Muscle of arm (tissue), 12 donors: ENCODE measurements around the gene CCBE1. TPM values are rescaled to one million over a fixed set of nuclear protein-coding genes. Genes with fewer than 3 reads are reported as not detected.
"Not testable (repeated sequence)": the region's sequence is repeated elsewhere in the genome, so short reads cannot be mapped to it uniquely, and the experiment has no call there.

Experiments used
- DNase-seq: peaks from one replicate; pipeline ENCODE4 v3.0.0-alpha.2; 2013
- polyA plus RNA-seq, 12 donors: library from polyadenylated mRNA; unstranded; fragments of 120-200 nt; gene quantifications; one replicate each; pipeline ENCODE4 v1.2.1, GENCODE V29; 2013; ENCODE audit not compliant: insufficient read length in 12 of 12

CCBE1 gene
- polyA plus RNA-seq, 12 donors = 2.8 to 13.7 (median 4.2) TPM; not detected in 2

- DNase-seq = no peak
These were observed 11.0 kb downstream of the CCBE1 start for GRCh38 chr18:59686260-59686659.

GRCh38 chr18:59685501-59685900 is 11.7 kb downstream of the CCBE1 start:
- DNase-seq = no peak

DNA sequence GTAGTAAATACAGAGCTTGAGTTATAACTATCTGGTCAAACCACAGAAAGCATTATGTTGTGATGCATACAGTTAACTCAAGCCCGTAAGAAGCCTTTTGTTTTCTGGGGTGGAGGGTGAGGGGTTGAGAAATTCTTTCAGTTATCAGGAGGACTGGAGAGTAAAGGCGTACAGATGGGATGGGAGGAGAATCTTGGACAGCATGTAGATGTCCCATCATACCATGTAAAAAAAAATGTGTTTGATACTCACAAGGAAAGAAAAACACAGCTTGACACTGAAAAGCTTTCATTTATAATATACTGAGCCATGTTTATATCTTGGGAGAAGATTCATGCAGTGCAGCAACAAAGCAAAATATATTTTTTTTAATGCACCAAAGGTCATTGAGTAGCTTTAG is 12.4 kb downstream of the CCBE1 start:
- DNase-seq = no peak

- DNase-seq = no peak
These were observed 15.7 kb downstream of the CCBE1 start for GRCh38 chr18:59681521-59682004.

DNA sequence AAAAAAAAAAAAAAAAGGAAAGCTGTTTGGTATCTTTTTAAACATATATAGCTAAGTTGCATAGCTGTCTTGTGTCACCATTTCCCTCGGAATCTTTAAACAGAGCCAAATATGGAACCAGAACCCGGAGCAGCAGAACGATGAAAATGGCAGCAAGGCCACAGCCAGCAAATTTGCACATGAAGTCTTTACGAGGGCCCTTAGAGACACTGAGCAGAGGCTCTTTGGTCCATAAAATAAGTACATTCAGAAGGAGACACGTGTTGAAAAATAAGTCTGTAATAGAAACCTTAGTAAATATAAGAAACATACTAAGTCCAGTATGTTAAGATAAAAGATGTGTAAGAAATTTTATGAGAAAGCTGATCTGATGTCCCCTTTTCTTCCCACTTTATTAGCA is 16.2 kb downstream of the CCBE1 start:
- DNase-seq = no peak

DNA sequence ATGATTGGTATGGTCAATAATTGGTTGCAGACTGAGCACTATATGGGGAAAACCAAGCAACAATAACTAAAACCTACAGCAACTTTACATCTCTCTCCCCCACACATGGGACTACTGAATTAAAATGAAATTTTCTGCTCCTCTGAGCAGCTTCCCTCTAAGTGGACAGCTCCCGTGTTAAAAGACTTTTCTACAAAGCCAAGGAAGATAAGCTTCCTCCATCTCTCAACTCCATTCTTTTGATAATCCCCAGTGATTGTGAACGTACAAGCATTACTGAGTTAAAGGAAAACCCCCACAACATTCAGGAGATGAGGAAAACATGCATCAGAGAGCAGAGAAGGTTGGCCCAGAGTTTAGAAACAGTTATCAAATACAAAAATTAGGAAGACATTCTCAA is 21.9 kb downstream of the CCBE1 start:
- DNase-seq = no peak

- DNase-seq = no peak
These were observed 22.3 kb downstream of the CCBE1 start for GRCh38 chr18:59674903-59675270.

- DNase-seq = no peak
These were observed 22.9 kb downstream of the CCBE1 start for GRCh38 chr18:59674186-59674902.

DNA sequence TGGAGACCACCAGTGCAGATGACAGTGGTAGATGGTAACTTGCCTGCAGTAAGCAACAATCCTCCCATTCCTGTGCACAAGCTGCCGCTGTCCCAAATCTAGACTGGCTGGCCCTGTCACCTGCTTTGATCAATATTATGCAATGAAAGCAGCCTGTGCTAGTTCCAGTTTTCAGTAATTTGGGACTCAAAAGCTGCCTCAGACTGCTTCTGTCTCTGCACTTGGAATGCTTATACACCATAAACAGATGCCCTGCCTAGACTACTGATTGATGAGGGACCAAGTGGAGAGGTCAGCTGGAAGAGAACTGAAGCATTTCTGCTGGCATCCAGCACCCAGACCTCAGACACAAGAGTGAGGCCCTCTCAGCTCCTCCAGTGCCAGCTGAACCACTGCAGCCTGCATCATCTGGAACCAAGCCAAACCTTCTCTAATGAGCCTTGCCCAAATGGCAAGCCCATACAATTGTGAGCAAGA is 24.9 kb downstream of the CCBE1 start:
- DNase-seq = no peak

- DNase-seq = no peak
These were observed 25.7 kb downstream of the CCBE1 start for GRCh38 chr18:59671551-59671950.

GRCh38 chr18:59669872-59670657 is 27.2 kb downstream of the CCBE1 start:
- DNase-seq = no peak

GRCh38 chr18:59667488-59667887 is 29.7 kb downstream of the CCBE1 start:
- DNase-seq = no peak

GRCh38 chr18:59666007-59666402 is 31.2 kb downstream of the CCBE1 start:
- DNase-seq = not testable (repeated sequence)

- no peak for DNase-seq
These were observed 31.9 kb downstream of the CCBE1 start for GRCh38 chr18:59665057-59666006.

- no peak for DNase-seq
These were observed 32.9 kb downstream of the CCBE1 start for GRCh38 chr18:59664329-59664728.

- DNase-seq = no peak
These were observed 34.1 kb downstream of the CCBE1 start for GRCh38 chr18:59663096-59663495.

DNA sequence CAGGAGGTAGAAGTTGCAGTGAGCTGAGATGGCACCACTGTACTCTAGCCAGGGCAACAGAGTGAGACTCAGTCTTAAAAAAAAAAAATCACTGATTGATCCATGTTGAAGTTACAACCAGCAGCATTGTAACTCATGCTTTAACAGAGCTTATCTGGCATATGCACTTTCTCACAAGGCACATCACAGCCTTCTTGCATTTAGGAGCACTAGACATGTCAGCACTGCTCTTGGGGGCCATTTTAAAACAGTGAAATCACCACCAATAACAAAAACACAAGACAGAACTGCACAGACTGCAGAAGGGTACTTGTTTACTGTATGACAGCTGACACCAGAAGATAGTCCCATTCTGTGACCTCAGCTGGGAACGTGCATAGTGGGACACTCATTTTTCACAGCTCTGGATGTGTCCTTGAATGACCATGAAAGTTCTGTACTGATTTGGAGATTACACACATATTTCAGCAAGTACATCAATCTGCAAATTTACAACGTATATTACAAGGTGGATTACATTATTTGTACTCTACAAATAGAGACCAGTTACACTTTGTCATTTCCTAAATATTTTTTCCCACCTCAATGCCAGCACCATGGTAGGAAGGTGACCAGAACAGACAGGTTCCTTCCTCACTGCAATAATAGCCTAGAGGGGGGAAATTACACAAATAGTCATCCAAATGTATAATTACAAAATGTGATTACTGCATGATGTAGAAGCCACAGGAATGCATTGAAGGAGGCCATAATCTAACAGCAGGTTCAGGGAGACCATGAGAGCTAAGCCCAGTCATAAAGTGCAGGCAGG is 35.1 kb downstream of the CCBE1 start:
- no peak for DNase-seq

DNA sequence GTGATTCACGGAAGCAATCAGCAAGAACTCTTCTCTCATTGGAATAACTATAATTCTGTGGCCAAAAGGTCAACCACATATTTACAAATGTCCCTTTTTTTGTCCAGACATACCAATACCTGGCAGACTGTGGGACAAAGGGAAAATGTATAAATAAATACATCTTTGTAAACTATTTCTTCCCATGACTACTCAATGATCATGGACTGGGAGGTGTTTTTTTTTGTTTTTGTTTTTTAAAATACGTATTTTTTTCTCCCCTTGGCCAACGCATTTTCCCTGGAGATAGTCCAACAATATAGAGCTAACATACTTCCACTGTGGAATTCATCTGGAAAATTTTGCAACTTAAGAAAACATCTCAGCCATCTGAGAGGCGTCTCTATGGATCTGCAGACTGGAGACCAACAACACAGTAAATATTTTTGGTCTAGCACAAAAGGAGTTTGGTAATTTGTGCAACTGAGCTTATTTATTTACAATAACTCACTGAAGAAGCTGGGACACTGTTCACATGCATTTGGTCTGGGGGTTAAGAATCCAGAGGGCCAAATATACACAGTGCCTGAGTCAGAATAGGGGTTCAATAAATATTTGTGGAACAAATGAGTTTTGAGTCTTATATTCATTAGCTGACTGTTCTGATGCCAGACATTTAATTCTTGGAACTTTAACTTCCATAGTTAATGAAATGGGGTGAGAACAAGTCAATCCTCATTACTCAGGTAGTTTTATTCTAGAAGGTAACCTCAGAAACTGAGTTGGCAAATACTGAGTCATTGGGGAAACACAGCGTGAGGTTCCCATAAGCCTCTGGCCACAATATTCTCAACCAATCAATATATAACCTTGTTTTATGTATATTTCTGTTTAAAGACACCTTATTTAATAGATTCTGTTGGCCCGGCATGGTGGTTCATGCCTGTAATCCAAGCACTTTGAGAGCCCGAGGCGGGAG is 36.2 kb downstream of the CCBE1 start:
- no peak for DNase-seq

GRCh38 chr18:59660366-59660765 is 36.9 kb downstream of the CCBE1 start:
- no peak for DNase-seq
